ENCODE results near the gene MAT1A.
"Not testable (repeated sequence)": the region's sequence is repeated elsewhere in the genome, so short reads cannot be mapped to it uniquely, and the experiment has no call there.

- TF ChIP-seq, protein P1, sequence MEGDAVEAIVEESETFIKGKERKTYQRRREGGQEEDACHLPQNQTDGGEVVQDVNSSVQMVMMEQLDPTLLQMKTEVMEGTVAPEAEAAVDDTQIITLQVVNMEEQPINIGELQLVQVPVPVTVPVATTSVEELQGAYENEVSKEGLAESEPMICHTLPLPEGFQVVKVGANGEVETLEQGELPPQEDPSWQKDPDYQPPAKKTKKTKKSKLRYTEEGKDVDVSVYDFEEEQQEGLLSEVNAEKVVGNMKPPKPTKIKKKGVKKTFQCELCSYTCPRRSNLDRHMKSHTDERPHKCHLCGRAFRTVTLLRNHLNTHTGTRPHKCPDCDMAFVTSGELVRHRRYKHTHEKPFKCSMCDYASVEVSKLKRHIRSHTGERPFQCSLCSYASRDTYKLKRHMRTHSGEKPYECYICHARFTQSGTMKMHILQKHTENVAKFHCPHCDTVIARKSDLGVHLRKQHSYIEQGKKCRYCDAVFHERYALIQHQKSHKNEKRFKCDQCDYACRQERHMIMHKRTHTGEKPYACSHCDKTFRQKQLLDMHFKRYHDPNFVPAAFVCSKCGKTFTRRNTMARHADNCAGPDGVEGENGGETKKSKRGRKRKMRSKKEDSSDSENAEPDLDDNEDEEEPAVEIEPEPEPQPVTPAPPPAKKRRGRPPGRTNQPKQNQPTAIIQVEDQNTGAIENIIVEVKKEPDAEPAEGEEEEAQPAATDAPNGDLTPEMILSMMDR (IDR thresholded peaks at IDR 0.05) = not testable (repeated sequence)
- not testable (repeated sequence) for TF ChIP-seq SP1 (CRISPR knock-in tag; conservative IDR thresholded peaks at IDR 0.05); TP53 (CRISPR knock-in tag; IDR thresholded peaks at IDR 0.05); ATF2 (CRISPR knock-in tag; IDR thresholded peaks at IDR 0.05; ENCODE audit: borderline replicate concordance, low read depth); MAX (CRISPR knock-in tag; IDR thresholded peaks at IDR 0.05); ESRRA (CRISPR knock-in tag; IDR thresholded peaks at IDR 0.05; ENCODE audit: borderline replicate concordance); ZNF138 (CRISPR knock-in tag; conservative IDR thresholded peaks at IDR 0.05); NR3C1 (CRISPR knock-in tag; conservative IDR thresholded peaks at IDR 0.05; ENCODE audit: low read depth); ELF4 (CRISPR knock-in tag; IDR thresholded peaks at IDR 0.05; ENCODE audit: low read depth)
- TF ChIP-seq, protein P2, sequence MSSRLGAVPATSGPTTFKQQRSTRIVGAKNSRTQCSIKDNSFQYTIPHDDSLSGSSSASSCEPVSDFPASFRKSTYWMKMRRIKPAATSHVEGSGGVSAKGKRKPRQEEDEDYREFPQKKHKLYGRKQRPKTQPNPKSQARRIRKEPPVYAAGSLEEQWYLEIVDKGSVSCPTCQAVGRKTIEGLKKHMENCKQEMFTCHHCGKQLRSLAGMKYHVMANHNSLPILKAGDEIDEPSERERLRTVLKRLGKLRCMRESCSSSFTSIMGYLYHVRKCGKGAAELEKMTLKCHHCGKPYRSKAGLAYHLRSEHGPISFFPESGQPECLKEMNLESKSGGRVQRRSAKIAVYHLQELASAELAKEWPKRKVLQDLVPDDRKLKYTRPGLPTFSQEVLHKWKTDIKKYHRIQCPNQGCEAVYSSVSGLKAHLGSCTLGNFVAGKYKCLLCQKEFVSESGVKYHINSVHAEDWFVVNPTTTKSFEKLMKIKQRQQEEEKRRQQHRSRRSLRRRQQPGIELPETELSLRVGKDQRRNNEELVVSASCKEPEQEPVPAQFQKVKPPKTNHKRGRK (CRISPR knock-in tag; IDR thresholded peaks at IDR 0.05; ENCODE audit: borderline replicate concordance) = not testable (repeated sequence)
Observed at GRCh38 chr10:80234331-80235235, 54.9 kb downstream of the MAT1A start.

Measured in WTC11 (cell line).